SK-N-SH (cell line): ENCODE results near the gene VEGFA. TPM values are rescaled to one million over a fixed set of nuclear protein-coding genes. Genes with fewer than 3 reads are reported as not detected.
A peak's percentile ranks its signal among the peaks of the same experiment; 100 is the strongest.

Experiments
- CTCF ChIA-PET: fragments of 300-600, 350-600 bp; formaldehyde crosslinking; extraction: SDS; loops from one replicate; lab custom pipeline; 2021; lab: Yijun Ruan, JAX
- POLR2A ChIA-PET: fragments of 350-600 bp; sonication (Branson Sonifier 250); formaldehyde crosslinking; extraction: SDS; loops from one replicate; lab custom pipeline; 2020; ENCODE audit warnings: antibody characterized with exemption, inconsistent platforms; lab: Yijun Ruan, JAX
- DNase-seq: peaks from one replicate; pipeline ENCODE4 v3.0.0; 2012
- H2AFZ ChIP-seq: fragments of 200-600 bp; sonication (generic); 2 replicates; pipeline ENCODE4 v1.8.1; 2016; ENCODE audit warnings: antibody characterized with exemption, mild to moderate bottlenecking, low read depth
- H3F3A ChIP-seq: fragments of 200-600 bp; sonication (generic); replicated peaks from 2 replicates; pipeline ENCODE3; 2016; ENCODE audit warnings: antibody characterized with exemption, mild to moderate bottlenecking; ENCODE audit not compliant: insufficient read depth
- H3K27ac ChIP-seq, 2 experiments: fragments of 200-500 bp in 1 of 2; fragments of 200-600 bp in 1 of 2; sonication (Bioruptor generic) in 1 of 2; sonication (generic), shearing (Covaris generic) in 1 of 2; 2 replicates each; pipeline versions ENCODE4 v1.5.1 to v1.6.1; 2014 to 2016; ENCODE audit warnings: low read depth in 2 of 2, inconsistent platforms in 1 of 2, low read length in 1 of 2, mild to moderate bottlenecking in 1 of 2, mixed read lengths in 1 of 2
- H3K27me3 ChIP-seq: fragments of 200-600 bp; sonication (generic), shearing (Covaris generic); 2 replicates; pipeline ENCODE4 v1.6.1; 2016; ENCODE audit warnings: mixed run types; ENCODE audit not compliant: insufficient read depth
- H3K36me3 ChIP-seq, 2 experiments: fragments of 200-500 bp in 1 of 2; fragments of 200-600 bp in 1 of 2; sonication (Bioruptor generic) in 1 of 2; sonication (generic) in 1 of 2; replicated peaks in 1 of 2; 2 replicates each; pipeline versions ENCODE3 to v1.5.1; 2014 to 2016; ENCODE audit warnings: low read length in 1 of 2, mild to moderate bottlenecking in 1 of 2; ENCODE audit not compliant: insufficient read depth in 2 of 2, control insufficient read depth in 1 of 2
- H3K4me1 ChIP-seq, 2 experiments: fragments of 200-500 bp in 1 of 2; fragments of 200-600 bp in 1 of 2; sonication (Bioruptor generic) in 1 of 2; sonication (generic), shearing (Covaris generic) in 1 of 2; 2 replicates each; pipeline versions ENCODE4 v1.5.1 to v1.6.1; 2014 to 2016; ENCODE audit warnings: low read depth in 1 of 2, low read length in 1 of 2, mixed run types in 1 of 2; ENCODE audit not compliant: insufficient read depth in 2 of 2, control insufficient read depth in 1 of 2
- H3K4me2 ChIP-seq: fragments of 200-600 bp; sonication (generic), shearing (Covaris generic); 2 replicates; pipeline ENCODE4 v1.6.1; 2017; ENCODE audit warnings: mixed run types
- H3K4me3 ChIP-seq, 2 experiments: fragments of 200-500 bp in 1 of 2; fragments of 200-600 bp in 1 of 2; sonication (Bioruptor generic) in 1 of 2; sonication (generic), shearing (Covaris generic) in 1 of 2; 2 replicates each; pipeline versions ENCODE4 v1.5.1 to v1.8.1; 2014 to 2016; ENCODE audit warnings: low read depth in 2 of 2, inconsistent platforms in 1 of 2, low read length in 1 of 2, mild to moderate bottlenecking in 1 of 2, mixed read lengths in 1 of 2, moderate library complexity in 1 of 2
- H3K79me2 ChIP-seq: fragments of 200-600 bp; sonication (generic); 2 replicates; pipeline ENCODE4 v1.8.1; 2017; ENCODE audit warnings: mild to moderate bottlenecking; ENCODE audit not compliant: insufficient read depth
- H3K9ac ChIP-seq: fragments of 200-600 bp; sonication (generic); 2 replicates; pipeline ENCODE4 v1.6.1; 2017; ENCODE audit warnings: mixed run types
- H3K9me2 ChIP-seq: fragments of 200-600 bp; sonication (generic); 2 replicates; pipeline ENCODE4 v1.6.1; 2017; ENCODE audit warnings: mixed run types
- H3K9me3 ChIP-seq: fragments of 200-600 bp; sonication (generic); 2 replicates; pipeline ENCODE4 v1.6.1; 2017; ENCODE audit warnings: mixed run types, mild to moderate bottlenecking, moderate library complexity
- H4K20me1 ChIP-seq: fragments of 200-600 bp; sonication (generic); 2 replicates; pipeline ENCODE4 v1.6.1; 2017; ENCODE audit warnings: mild to moderate bottlenecking, mixed run types; ENCODE audit not compliant: insufficient read depth
- EP300 ChIP-seq, 2 experiments: IDR thresholded peaks; 2 replicates each; pipeline versions ENCODE4 v1.4.0 to v1.6.1; 2012; ENCODE audit warnings: borderline replicate concordance in 1 of 2, low read depth in 1 of 2, low read length in 1 of 2
- EZH2phosphoT487 ChIP-seq: fragments of 200-600 bp; sonication (generic); IDR thresholded peaks from 2 replicates; pipeline ENCODE4 v1.6.1; 2017; ENCODE audit warnings: low read depth, mixed run types, mild to moderate bottlenecking, antibody characterized with exemption, moderate library complexity, borderline replicate concordance
- FOXJ3 ChIP-seq: sonication (generic); formaldehyde crosslinking; IDR thresholded peaks from 2 replicates; pipeline ENCODE4 v1.5.1; 2020; ENCODE audit warnings: mild to moderate bottlenecking, missing genetic modification reagents
- GABPA ChIP-seq: IDR thresholded peaks from 2 replicates; pipeline ENCODE4 v1.4.0; 2012; ENCODE audit warnings: low read depth, mild to moderate bottlenecking
- MXI1 ChIP-seq: IDR thresholded peaks from 2 replicates; pipeline ENCODE4 v1.6.1; 2012; ENCODE audit warnings: mild to moderate bottlenecking, low read depth, low read length, improper control_type of control experiment
- NFIC ChIP-seq: IDR thresholded peaks from 2 replicates; pipeline ENCODE4 v1.4.0; 2012; ENCODE audit warnings: borderline replicate concordance
- NRF1 ChIP-seq: IDR thresholded peaks from 2 replicates; pipeline ENCODE4 v1.6.1; 2012; ENCODE audit warnings: low read depth, mild to moderate bottlenecking, low read length
- POLR2AphosphoS5 ChIP-seq: IDR thresholded peaks from 2 replicates; pipeline ENCODE4 v1.6.1; 2012; ENCODE audit warnings: low read depth, low read length
- RAD21 ChIP-seq: IDR thresholded peaks from 2 replicates; pipeline ENCODE4 v1.6.1; 2012; ENCODE audit warnings: mild to moderate bottlenecking, low read length
- RFX5 ChIP-seq: IDR thresholded peaks from 2 replicates; pipeline ENCODE4 v1.6.1; 2012; ENCODE audit warnings: mild to moderate bottlenecking, improper control_type of control experiment, low read length
- RXRA ChIP-seq: IDR thresholded peaks from 2 replicates; pipeline ENCODE4 v1.4.0; 2012; ENCODE audit warnings: low read depth, mild to moderate bottlenecking, borderline replicate concordance
- TAF1 ChIP-seq: IDR thresholded peaks from 2 replicates; pipeline ENCODE4 v1.6.1; 2012; ENCODE audit warnings: low read depth, mild to moderate bottlenecking, low read length, moderate library complexity, borderline replicate concordance
- TEAD4 ChIP-seq: IDR thresholded peaks from 2 replicates; pipeline ENCODE4 v1.4.0; 2012; ENCODE audit warnings: mild to moderate bottlenecking, borderline replicate concordance; ENCODE audit not compliant: insufficient read depth
- WGBS: methylation state at CpG from one replicate; pipeline ENCODE4 v1.1.6; 2017; ENCODE audit warnings: low lambda C conversion rate; 5-methylcytosine and 5-hydroxymethylcytosine counted together
- polyA plus RNA-seq, 3 experiments: library from polyadenylated mRNA; depleted of rRNA; stranded (reverse); fragments of >200 nt; gene quantifications; 2 replicates each; pipeline ENCODE4 v1.2.3, GENCODE V29; 2012
- TF ChIP-seq, protein P1 (sequence below): IDR thresholded peaks from 2 replicates; pipeline ENCODE4 v1.4.0; 2012; ENCODE audit warnings: low read depth, borderline replicate concordance
- TF ChIP-seq, protein P2 (sequence below): IDR thresholded peaks from 2 replicates; pipeline ENCODE4 v1.6.1; 2012; ENCODE audit warnings: mild to moderate bottlenecking, low read depth, low read length, moderate library complexity
- TF ChIP-seq, protein P3 (sequence below): fragments of 150-350 bp; IDR thresholded peaks from 2 replicates; pipeline ENCODE4 v1.6.1; 2016; ENCODE audit warnings: mild to moderate bottlenecking, low read depth, low read length

VEGFA gene
- polyA plus RNA-seq, 1 of the 3 experiments (the other 2 are of a cell fraction) = 81.0 TPM

DNA sequence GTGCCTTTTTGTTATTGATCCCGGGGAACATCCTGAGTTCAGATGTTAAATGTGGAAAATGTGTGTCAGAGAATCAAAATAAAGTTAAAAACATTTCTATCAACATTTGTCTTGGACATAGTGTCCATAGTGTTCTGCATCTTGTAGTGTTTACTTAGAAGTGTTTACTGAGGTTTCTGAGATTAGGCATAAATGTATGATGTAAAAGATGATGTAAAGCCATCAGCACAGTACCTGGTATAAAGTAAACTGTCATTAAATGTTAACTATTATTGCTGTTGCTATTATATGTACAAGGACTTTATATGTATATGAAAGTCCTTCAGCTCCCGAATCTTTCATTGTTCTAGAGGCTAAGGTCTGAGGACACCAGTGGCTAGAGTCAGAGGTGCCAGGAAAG, 28.2 kb upstream of the VEGFA start:
- no peaks in the 10 kb centered on the region for H4K20me1 ChIP-seq
- H3K4me2 ChIP-seq = no peak overlapping the region
- CTCF ChIA-PET = interaction anchor here (0.6 to 3.8 kb wide), 8 partner anchors 8 to 333 kb away, joined by 4 to 22 read pairs (median 4); partner anchors contain the start of gene VEGFA

DNA sequence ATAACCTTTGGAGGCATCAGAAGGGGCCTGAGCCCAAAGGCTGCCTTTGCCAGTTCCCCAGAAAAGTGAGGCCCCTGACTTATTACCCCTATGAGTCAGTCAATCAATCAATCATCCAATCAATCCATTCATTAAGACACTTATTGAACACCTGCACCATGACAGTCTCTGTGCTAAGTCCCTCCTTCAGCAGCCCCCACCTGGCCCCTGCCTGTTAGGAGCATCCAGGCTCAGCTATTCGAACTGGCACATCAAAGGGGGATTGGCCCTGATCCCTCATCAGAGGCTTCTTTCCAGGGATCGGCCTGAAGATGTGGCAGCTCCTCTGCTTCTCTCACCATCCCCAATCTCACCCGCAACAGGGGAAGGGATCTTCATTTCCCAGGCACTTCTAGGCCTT, 27.7 kb upstream of the VEGFA start:
- Histone ChIP-seq H2AFZ (no peak overlapping the region), H3F3A (no peaks in the 10 kb centered on the region), H3K27ac (no peak overlapping the region), H3K9me3 (no peaks in the 10 kb centered on the region), H3K9me2 (no peaks in the 10 kb centered on the region), H3K27me3 (no peaks in the 10 kb centered on the region), H3K36me3 (no peaks in the 10 kb centered on the region), H3K4me2 (no peak overlapping the region), H3K4me1 (peaks cover 0 to 22% of the 10 kb centered on the region in 2 experiments; a peak in 1 of 4 replicates), H3K79me2 (no peaks in the 10 kb centered on the region), H4K20me1 (no peaks in the 10 kb centered on the region), H3K9ac (no peak overlapping the region), H3K4me3 (no peak overlapping the region)
- TF ChIP-seq RFX5 (no peak), NFIC (no peak), RXRA (no peak), TAF1 (no peak), POLR2AphosphoS5 (no peak), MXI1 (no peak), EP300 (IDR thresholded peaks at IDR 0.05; ENCODE audit: borderline replicate concordance in 1 of 2, low read depth in 1 of 2, low read length in 1 of 2) (no peak), RAD21 (no peak)
- POLR2A ChIA-PET = no interaction called here
- CTCF ChIA-PET = interaction anchor here (0.6 to 3.0 kb wide), 8 partner anchors 8 to 337 kb away, joined by 3 to 12 read pairs (median 4); no protein-coding TSS in a partner anchor
- peak; percentile 10 for DNase-seq
- WGBS = 68% methylated on average over 3 of the region's 3 CpGs

More for the DNA sequence above, 28.2 kb upstream of the VEGFA start:
- Histone ChIP-seq H3K4me1 (peaks cover 0 to 22% of the 10 kb centered on the region in 2 experiments; a peak in 1 of 4 replicates), H3K27me3 (no peaks in the 10 kb centered on the region), H2AFZ (no peak overlapping the region)
- POLR2A ChIA-PET = no interaction called here
- WGBS = 51% methylated on average over 2 of the region's 2 CpGs
- TF ChIP-seq POLR2AphosphoS5 (no peak), NRF1 (no peak), TEAD4 (no peak), EZH2phosphoT487 (no peak), FOXJ3 (CRISPR knock-in tag) (no peak), RAD21 (no peak), GABPA (no peak)
- TF ChIP-seq, protein P1, sequence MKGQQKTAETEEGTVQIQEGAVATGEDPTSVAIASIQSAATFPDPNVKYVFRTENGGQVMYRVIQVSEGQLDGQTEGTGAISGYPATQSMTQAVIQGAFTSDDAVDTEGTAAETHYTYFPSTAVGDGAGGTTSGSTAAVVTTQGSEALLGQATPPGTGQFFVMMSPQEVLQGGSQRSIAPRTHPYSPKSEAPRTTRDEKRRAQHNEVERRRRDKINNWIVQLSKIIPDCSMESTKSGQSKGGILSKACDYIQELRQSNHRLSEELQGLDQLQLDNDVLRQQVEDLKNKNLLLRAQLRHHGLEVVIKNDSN = no peak
- TF ChIP-seq, protein P2, sequence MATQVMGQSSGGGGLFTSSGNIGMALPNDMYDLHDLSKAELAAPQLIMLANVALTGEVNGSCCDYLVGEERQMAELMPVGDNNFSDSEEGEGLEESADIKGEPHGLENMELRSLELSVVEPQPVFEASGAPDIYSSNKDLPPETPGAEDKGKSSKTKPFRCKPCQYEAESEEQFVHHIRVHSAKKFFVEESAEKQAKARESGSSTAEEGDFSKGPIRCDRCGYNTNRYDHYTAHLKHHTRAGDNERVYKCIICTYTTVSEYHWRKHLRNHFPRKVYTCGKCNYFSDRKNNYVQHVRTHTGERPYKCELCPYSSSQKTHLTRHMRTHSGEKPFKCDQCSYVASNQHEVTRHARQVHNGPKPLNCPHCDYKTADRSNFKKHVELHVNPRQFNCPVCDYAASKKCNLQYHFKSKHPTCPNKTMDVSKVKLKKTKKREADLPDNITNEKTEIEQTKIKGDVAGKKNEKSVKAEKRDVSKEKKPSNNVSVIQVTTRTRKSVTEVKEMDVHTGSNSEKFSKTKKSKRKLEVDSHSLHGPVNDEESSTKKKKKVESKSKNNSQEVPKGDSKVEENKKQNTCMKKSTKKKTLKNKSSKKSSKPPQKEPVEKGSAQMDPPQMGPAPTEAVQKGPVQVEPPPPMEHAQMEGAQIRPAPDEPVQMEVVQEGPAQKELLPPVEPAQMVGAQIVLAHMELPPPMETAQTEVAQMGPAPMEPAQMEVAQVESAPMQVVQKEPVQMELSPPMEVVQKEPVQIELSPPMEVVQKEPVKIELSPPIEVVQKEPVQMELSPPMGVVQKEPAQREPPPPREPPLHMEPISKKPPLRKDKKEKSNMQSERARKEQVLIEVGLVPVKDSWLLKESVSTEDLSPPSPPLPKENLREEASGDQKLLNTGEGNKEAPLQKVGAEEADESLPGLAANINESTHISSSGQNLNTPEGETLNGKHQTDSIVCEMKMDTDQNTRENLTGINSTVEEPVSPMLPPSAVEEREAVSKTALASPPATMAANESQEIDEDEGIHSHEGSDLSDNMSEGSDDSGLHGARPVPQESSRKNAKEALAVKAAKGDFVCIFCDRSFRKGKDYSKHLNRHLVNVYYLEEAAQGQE = no peak
- TF ChIP-seq, protein P3, sequence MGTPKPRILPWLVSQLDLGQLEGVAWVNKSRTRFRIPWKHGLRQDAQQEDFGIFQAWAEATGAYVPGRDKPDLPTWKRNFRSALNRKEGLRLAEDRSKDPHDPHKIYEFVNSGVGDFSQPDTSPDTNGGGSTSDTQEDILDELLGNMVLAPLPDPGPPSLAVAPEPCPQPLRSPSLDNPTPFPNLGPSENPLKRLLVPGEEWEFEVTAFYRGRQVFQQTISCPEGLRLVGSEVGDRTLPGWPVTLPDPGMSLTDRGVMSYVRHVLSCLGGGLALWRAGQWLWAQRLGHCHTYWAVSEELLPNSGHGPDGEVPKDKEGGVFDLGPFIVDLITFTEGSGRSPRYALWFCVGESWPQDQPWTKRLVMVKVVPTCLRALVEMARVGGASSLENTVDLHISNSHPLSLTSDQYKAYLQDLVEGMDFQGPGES = no peak
- TF ChIP-seq, all 33 proteins: peak for 0
- H3K9ac ChIP-seq = no peak overlapping the region
- no peaks in the 10 kb centered on the region for H3K9me3 ChIP-seq
- H3K27ac ChIP-seq = no peak overlapping the region
- no peaks in the 10 kb centered on the region for H3F3A ChIP-seq
- H3K9me2 ChIP-seq = no peaks in the 10 kb centered on the region
- no peaks in the 10 kb centered on the region for H3K79me2 ChIP-seq
- H3K4me3 ChIP-seq = no peak overlapping the region
- H3K36me3 ChIP-seq = no peaks in the 10 kb centered on the region
- DNase-seq = no peak
